Astrocyte of the hippocampus (primary cell): ENCODE data around the gene TMEM11.

Experiments
- DNase-seq: peaks from one replicate; pipeline ENCODE4 v3.0.0; 2011; ENCODE audit warnings: low read depth, low spot score

TMEM11 gene

GRCh38 chr17:21163101-21163500, 50.9 kb downstream of the TMEM11 start:
- no peak for DNase-seq

GRCh38 chr17:21162394-21162775, 51.6 kb downstream of the TMEM11 start:
- DNase-seq, result no peak

DNA sequence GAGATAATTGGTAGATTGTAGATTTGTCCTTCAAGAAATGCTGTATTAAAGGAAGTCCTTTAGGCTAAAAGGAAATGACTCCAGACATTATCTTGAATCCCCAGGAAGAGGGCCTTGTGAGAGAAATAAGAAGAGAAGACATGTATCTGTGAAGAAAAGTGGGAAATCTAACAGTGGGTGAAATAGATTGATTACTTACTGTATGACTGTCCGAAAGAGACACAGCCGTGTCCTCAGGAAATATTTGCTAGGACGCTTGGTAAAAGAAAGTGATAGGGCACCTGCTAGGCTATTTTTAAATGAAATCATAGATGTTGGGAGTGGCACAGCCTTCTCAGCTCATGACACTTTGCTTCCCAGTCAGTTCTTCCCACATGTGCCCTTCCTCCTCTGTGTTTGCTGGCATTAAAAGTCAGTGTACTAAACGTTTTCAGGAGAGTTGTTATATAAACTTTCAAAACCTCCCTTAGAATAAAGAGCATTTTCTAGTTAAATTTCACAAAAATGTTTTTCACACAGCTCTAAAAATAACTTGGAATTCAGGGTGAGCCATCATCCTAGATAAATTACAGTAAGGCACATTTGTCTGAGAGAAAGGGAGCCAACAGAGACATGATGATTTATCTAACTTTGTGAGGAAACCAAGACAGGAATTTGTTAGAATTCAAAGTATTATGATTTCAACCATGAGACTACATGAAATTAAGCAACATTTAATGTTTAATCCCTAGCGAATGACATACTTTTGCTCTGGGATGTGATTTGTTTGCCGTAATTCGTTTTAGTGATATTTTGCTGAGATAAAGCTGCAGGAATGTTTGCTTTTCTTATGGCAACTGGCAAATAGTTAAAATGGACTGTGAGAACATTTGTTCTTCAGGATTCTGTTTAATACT, 52.2 kb downstream of the TMEM11 start:
- no peak for DNase-seq

GRCh38 chr17:21160401-21160800, 53.6 kb downstream of the TMEM11 start:
- no peak for DNase-seq

DNA sequence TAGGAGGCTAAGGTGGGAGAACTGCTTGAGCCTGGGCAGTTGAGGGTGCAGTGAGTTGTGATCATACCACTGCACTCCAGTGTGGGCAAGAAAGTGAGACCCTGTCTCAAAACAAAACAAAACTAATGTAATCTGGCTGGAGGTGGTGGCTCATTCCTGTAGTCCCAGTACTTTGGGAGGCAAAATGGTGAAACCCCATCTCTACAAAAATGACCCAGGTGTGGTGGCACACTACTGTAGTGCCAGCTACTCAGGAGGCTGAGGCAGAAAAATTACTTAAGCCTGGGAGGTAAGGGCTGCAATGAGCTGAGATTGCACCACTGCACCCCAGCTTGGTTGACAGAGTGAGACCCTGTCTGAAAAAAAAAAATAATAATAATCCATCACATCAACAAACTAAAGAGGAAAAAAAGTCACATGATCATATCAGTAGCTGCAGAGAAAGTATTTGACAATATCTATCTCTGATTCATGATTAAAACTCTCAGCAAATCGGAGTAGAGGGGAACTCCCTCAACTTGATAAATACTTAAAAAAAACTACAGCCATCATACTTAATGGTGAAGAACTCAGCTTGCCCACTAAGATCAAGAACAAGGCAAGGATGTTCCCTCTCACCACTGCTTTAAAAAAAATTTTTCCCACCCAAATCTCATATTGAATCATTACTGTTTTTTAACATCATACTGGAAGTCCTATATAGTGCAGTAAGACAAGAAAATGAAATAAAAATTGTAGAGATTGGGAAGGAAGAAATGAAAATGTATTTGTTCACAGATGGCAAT, 56.2 kb downstream of the TMEM11 start:
- no peak for DNase-seq

GRCh38 chr17:21152731-21153130, 61.2 kb downstream of the TMEM11 start:
- no peak for DNase-seq

DNA sequence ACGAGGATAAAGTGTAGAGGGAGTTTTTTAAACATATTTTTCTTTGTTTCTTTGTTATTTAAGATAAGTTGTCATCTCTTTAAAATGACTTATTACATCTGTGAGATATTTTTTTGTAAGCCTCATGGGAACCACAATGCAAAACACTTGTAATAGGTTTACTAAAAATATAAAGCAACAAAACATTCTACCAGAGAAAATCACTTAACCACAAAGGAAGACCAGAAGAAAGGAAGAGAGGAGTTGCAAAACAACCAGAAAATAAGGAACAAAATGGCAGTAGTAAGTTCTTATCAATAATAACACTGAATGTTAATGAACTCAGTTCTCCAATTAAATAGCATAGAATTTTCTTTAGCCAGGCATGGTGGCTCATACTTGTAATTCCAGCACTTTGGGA, 64.3 kb downstream of the TMEM11 start:
- DNase-seq, result no peak
